LNCaP clone FGC (cell line): Measurements from ENCODE around the gene EBF4.

Experiments used
- DNase-seq: peaks from one replicate; pipeline ENCODE4 v3.0.0-alpha.2; 2011; ENCODE audit warnings: low read depth
- H3K4me3 ChIP-seq: 2 replicates; pipeline ENCODE4 v1.5.1; 2011; ENCODE audit warnings: mild to moderate bottlenecking, low read depth, low read length, control low read depth
- TF ChIP-seq, protein P1 (sequence below): IDR thresholded peaks from 2 replicates; pipeline ENCODE4 v1.5.1; 2012; ENCODE audit warnings: mild to moderate bottlenecking; ENCODE audit not compliant: control insufficient read depth, insufficient read depth; ENCODE audit errors: extremely low read depth

Gene EBF4

DNA sequence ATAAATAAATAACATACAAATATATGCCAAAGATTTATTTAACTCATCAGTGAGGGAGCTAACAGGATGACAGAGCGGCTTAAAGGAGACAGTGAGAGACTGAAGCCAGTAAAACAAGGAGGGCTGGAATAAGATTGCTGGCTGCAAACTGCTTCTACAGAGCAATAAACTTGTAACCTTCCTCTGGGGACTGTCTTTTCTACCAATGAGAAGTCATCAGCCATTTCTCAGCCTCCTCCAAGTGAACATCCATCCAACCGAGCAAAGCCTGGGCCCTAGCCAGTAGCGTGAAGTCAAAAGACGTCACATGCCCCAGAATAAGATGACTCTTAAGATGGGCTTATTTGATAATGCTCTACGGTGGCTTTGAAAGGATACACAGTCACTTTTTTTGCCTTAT, 65.4 kb downstream of the EBF4 start:
- no peak for DNase-seq
- TF ChIP-seq, protein P1, sequence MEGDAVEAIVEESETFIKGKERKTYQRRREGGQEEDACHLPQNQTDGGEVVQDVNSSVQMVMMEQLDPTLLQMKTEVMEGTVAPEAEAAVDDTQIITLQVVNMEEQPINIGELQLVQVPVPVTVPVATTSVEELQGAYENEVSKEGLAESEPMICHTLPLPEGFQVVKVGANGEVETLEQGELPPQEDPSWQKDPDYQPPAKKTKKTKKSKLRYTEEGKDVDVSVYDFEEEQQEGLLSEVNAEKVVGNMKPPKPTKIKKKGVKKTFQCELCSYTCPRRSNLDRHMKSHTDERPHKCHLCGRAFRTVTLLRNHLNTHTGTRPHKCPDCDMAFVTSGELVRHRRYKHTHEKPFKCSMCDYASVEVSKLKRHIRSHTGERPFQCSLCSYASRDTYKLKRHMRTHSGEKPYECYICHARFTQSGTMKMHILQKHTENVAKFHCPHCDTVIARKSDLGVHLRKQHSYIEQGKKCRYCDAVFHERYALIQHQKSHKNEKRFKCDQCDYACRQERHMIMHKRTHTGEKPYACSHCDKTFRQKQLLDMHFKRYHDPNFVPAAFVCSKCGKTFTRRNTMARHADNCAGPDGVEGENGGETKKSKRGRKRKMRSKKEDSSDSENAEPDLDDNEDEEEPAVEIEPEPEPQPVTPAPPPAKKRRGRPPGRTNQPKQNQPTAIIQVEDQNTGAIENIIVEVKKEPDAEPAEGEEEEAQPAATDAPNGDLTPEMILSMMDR, result no peak

DNA sequence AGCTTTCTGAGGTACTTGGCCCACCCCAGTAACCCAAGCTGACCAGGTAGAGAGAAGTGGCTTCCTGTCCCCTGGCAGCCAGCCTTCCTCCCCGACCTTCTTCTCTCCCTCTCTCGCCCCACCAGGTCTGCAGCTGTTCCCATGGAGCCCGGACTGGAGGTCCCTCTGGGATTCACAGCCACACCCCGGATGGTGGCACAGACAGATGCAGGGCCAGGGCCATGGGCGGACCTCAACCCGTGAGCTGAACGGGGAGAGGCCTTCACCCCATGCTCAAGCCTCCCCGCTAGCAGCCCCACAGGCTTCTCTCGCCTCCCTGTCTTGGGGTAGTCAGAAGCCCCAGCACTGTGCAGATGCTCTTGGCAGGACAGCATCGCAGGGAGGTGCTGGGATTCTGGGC, 66.6 kb downstream of the EBF4 start:
- TF ChIP-seq, protein P1, result no peak
- no peak overlapping the region for H3K4me3 ChIP-seq
- no peak for DNase-seq

More for the DNA sequence above, 65.4 kb downstream of the EBF4 start:
- H3K4me3 ChIP-seq, result no peak overlapping the region

DNA sequence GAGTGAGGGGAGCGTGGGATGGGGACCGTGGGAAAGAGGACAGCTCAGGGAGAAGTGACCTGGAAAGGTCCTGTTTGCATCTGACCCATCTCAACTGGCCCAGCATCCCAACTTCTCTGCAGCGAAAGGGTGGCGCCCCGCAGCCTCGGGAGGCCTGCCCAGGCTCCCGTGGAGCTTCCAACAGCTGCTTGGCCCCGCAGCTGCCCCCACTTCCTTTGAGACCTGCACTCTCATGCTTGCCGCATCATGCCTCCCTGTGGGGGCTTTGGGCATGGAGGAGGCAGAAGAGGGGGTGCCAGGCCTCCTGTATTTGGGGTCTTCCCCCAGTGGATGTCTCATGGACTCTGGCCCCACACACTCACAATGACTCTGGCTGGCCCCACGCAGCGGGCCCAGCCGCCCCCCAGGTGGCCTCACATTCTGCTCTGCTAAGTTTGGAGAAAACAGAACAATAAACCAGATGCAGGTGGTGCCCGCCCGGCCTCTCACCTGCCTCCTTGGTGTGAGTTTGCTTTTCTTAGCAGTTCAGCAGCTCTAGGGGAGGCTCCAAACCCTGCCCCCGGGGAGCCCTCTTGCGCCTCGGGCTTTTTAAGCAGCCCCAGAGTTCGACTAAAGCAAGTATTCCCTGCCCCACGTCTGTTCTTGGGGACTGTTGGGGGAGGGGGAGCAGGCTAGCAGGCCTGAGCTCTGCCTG, 67.2 kb downstream of the EBF4 start:
- H3K4me3 ChIP-seq, result no peak overlapping the region
- no peak for DNase-seq
- TF ChIP-seq, protein P1, result no peak

DNA sequence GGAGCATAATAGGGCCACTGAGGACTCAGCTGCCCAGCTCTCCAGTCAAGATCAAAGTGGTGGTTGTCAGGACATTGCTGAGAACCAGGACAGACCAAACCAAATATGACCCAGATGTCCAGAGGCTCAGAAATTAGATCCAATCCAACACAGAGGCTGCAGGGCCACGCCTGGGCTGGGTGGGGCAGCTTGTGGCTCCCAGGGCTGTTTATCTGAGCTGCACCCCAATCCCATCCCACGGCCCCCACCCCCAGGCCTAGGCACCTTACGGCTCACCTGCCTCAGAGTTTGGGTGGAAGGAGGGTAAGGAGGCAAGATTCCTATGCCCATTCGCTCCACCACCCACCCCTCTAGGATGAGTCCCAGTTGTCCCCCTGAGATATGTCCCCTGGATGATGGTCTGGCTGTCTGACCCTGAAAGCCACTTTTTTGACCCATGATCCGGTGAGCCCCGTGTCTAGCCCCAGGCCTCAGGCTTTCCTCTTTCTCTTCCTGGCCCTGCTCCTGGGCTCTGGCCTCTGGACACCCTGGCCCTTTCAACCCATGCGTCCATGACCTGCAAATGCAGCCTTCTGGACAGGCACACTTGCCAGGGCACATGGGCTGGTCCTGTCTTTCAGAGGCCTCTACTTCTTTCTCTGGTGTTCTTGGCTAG, 67.8 kb downstream of the EBF4 start:
- H3K4me3 ChIP-seq, result no peak overlapping the region
- TF ChIP-seq, protein P1, result no peak
- DNase-seq, result no peak

DNA sequence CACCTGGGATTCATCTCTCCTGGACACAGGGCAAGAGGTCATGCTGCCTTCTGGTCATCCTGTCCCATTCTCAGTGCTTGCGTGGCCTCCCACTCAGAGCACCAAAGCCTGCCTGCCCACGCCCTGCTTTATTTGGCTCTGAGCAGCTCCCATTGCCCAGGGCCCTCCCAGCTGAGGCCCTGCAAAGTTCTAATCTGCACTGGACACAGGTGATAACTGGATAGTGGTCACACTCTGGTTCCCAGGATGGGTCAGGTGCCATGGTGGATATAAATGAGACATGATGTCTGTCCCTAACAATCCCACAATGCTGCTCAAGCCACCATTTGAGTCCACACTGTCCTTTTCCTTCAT, 68.3 kb downstream of the EBF4 start:
- no peak for DNase-seq

DNA sequence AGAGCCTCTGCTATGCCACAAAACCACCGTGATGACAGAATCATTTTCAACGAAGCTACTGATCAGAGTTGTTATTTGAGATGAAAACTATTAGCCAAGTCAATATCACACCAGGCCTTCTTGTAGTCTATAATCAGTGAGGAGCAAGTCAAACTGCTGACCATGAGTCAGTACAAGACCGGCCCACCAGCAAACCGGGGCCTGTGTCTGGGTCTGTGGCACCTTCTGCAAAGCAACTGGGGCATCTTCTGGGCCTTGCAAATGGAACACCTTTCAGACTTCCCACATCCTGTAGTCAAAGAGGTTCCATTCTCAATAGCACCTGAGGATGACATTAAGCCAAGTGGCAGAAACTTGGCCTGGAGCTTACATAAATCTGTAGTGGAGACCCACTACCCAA, 69.3 kb downstream of the EBF4 start:
- DNase-seq, result no peak
- H3K4me3 ChIP-seq, result no peak overlapping the region
- TF ChIP-seq, protein P1, result no peak

More for the DNA sequence above, 68.3 kb downstream of the EBF4 start:
- no peak overlapping the region for H3K4me3 ChIP-seq
- TF ChIP-seq, protein P1, result no peak
